ENCODE data around the gene PDGFA.

PDGFA gene

DNA sequence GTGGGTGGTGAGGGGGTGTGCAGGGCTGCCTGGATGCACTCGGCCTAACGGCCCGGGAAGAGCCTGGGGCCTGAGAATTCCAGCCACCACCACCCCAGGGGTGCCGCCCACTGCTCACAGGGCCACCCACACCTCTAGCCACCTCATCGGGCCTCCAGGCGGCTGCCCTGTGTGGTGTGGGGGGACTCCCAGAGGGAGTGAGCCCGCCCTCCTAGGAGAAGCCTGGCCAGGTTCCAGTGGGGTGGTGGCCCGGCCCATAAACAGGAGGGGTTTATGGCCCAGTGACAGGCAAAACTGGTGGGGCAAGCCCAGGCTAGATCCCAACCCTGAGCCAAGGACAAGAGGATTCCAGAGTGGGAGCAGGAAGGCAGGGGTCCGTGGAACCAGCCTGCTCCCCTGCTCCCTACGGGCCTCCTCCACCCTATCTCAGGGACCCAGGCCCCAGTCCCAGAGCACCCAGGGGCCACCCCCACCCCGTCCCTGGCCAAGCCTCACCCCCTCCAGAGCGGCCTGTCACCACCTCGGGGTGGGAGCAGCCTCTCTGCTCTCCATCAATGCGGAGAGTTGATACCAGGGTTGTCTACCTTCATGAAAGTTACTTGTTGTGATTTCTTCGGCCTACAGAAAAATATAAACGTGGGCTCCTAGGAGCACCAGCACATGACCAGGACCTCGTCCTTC lies 20.2 kb upstream of the PDGFA start:
- no peak for DNase-seq (ENCODE audit: low read depth)
- no peak overlapping the region for H3K4me3 ChIP-seq (ENCODE audit: low read depth, low read length)
- TF ChIP-seq, protein P1, sequence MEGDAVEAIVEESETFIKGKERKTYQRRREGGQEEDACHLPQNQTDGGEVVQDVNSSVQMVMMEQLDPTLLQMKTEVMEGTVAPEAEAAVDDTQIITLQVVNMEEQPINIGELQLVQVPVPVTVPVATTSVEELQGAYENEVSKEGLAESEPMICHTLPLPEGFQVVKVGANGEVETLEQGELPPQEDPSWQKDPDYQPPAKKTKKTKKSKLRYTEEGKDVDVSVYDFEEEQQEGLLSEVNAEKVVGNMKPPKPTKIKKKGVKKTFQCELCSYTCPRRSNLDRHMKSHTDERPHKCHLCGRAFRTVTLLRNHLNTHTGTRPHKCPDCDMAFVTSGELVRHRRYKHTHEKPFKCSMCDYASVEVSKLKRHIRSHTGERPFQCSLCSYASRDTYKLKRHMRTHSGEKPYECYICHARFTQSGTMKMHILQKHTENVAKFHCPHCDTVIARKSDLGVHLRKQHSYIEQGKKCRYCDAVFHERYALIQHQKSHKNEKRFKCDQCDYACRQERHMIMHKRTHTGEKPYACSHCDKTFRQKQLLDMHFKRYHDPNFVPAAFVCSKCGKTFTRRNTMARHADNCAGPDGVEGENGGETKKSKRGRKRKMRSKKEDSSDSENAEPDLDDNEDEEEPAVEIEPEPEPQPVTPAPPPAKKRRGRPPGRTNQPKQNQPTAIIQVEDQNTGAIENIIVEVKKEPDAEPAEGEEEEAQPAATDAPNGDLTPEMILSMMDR (conservative IDR thresholded peaks at IDR 0.05; ENCODE audit: low read depth, low read length): no peak

DNA sequence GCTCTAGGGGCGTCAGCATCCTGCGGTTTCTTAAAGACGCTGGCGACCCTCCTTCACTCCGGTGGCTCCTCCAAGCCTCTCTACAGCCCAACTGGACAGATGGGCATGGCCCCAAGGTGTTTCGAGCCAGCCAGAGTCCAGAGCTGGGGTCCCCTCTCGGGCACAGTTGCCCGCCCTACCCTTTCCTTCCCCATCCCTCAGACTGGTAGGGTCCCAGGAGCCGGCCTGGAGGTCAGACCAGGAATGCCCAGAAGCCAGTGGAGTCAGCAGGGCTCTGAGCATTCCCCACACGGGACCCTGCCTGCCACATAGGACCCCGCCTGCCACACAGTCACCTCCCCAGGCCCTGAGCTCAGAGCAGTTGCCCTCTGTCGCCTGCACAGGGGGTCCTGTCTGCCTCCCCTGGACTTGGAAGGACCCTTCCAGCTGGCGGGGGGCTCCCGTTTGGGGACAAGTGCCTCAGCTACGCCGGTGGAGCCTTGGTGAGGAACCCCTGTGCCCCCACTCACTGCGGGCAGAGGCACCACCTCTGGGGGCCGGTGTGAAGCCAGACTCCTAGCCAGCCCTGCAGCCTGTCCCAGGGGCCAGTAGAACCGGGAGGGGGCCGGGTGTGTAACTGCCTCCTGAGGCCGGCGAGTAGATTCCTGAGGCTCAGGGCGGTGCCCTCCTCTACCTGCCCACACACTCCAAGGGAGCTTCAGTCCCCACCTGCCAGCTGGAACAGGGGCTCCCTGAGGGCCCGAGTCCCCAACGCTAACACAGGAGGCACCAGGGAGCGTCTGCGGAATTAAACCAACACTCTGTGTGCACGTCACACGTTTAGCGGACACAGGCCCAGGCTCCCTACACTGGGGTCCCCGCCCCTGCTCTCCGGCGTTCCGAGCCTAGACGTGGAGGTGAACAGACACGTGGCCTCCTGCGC lies 19.4 kb upstream of the PDGFA start:
- TF ChIP-seq, protein P1 (conservative IDR thresholded peaks at IDR 0.05; ENCODE audit: low read depth, low read length): no peak
- DNase-seq (ENCODE audit: low read depth): no peak
- no peak overlapping the region for H3K4me3 ChIP-seq (ENCODE audit: low read depth, low read length)

DNA sequence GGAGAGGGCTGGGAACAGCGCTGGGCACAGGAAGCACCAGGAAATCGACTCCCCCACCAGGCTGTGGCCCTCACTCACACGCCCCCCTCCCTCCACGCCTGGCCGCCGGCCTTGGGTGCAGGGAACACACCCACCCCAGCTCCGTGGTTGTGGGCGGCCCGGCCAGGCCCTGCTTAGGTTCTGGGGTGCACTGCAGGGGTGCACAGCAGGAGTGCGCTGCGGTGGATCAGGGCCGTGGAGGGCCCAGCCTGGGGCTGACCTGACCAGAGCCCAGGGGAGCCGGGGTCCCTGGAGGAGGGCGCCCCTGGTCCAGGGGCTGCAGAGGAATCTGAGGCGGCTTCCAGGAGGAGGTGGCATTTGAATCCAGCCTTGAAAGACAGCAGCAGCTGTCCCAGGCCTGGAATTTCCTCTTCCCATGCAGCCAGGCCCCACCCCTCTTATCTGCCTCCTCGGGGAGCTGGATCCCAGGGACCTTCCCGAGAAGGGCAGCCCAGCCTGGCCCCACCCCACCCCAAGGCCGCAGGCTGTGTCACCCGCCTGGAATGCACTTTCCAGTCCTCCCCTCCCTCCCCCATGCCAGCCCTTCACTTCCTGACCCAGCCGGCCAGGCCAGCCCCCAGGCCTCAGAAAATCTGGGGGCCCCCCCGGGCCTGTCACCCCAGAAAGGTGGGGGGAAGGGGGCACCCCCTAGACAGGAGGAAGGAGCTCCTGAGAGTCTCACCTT lies 18.4 kb upstream of the PDGFA start:
- TF ChIP-seq, protein P1 (conservative IDR thresholded peaks at IDR 0.05; ENCODE audit: low read depth, low read length): no peak
- peak; percentile 38 for DNase-seq (ENCODE audit: low read depth)
- H3K4me3 ChIP-seq (ENCODE audit: low read depth, low read length): no peak overlapping the region

DNA sequence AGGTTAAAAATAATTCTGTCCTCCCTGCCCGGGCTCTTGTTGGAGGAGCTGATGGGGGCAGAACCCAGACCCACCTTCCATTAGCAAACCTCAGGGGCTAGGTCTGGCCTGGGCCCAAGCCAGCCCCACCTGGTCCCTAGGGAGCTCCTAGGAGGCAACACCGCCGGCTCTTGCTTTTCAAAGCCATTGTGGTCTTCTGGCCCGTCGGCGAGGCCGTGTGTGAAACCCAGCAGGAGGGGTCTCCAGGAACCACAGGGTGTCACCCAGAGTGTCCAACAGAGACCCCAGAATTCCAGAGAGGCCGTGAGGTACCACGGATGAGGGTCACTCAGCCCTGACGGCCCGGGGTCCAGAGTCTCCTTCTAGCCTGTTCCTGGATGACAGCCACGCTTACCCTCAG lies 16.6 kb upstream of the PDGFA start:
- TF ChIP-seq, protein P1 (conservative IDR thresholded peaks at IDR 0.05; ENCODE audit: low read depth, low read length): no peak
- DNase-seq (ENCODE audit: low read depth): no peak
- no peak overlapping the region for H3K4me3 ChIP-seq (ENCODE audit: low read depth, low read length)

DNA sequence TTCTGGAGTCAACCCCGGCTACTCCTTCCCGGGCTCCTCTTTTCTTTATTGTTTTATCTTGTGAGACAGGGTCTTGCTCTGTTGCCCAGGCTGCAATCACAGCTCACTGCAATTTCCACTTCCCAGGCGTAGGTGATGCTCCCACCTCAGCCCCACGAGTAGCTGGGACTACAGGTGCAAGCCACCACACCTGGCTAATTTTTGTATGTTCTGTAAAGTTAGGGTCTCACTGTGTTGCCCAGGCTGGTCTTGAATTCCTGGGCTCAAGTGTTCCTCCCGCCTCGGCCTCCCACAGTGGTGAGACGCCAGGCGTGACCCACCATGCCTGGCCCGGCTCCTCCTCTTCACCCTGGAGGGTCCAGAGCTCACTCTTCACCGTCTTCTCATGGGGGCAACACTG lies 15.3 kb upstream of the PDGFA start:
- no peak for DNase-seq (ENCODE audit: low read depth)
- TF ChIP-seq, protein P1 (conservative IDR thresholded peaks at IDR 0.05; ENCODE audit: low read depth, low read length): no peak
- no peak overlapping the region for H3K4me3 ChIP-seq (ENCODE audit: low read depth, low read length)

DNA sequence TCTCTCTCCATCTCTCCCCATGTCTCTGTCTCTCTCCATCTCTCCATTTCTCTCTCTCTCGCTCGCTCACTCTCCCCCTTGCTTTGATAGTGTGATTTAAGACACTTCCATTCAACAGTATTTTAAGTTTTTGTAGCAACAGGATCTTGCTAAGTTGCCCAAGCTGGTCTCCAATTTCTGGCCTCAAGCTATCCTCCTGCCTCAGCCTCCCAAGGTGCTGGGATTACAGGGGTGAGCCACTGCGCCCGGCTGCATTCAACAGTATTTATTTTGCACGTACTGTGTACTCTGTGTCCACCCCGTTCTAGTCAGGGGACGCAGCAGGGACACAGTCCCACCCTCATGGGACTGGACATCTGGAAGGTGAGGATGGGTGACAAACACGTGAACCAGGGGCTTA lies 14.4 kb upstream of the PDGFA start:
- TF ChIP-seq, protein P1 (conservative IDR thresholded peaks at IDR 0.05; ENCODE audit: low read depth, low read length): no peak
- H3K4me3 ChIP-seq (ENCODE audit: low read depth, low read length): no peak overlapping the region
- no peak for DNase-seq (ENCODE audit: low read depth)
